ENCODE results near the gene MSMP.

The MSMP gene

GRCh38 chr9:35743880-35744518 lies 10.1 kb downstream of the MSMP start:
- no peak for DNase-seq (ENCODE audit: low spot score)

- no peak for DNase-seq (ENCODE audit: low spot score)
Observed at GRCh38 chr9:35743452-35743851, 10.6 kb downstream of the MSMP start.

- DNase-seq (ENCODE audit: low spot score) = no peak
Observed at GRCh38 chr9:35741740-35742139, 12.3 kb downstream of the MSMP start.

GRCh38 chr9:35740243-35740642 lies 13.8 kb downstream of the MSMP start:
- no peak for DNase-seq (ENCODE audit: low spot score)

- no peak for DNase-seq (ENCODE audit: low spot score)
Observed at GRCh38 chr9:35738924-35739323, 15.2 kb downstream of the MSMP start.

GRCh38 chr9:35738186-35738585 lies 15.9 kb downstream of the MSMP start:
- no peak for DNase-seq (ENCODE audit: low spot score)

GRCh38 chr9:35737143-35737542 lies 16.9 kb downstream of the MSMP start:
- DNase-seq (ENCODE audit: low spot score) = no peak

GRCh38 chr9:35736201-35736633 lies 17.9 kb downstream of the MSMP start:
- DNase-seq (ENCODE audit: low spot score) = peak; percentile 72

GRCh38 chr9:35734096-35734495 lies 20.0 kb downstream of the MSMP start:
- no peak for DNase-seq (ENCODE audit: low spot score)

- peak; percentile 40 for DNase-seq (ENCODE audit: low spot score)
Observed at GRCh38 chr9:35732800-35733541, 21.1 kb downstream of the MSMP start.

GRCh38 chr9:35732185-35732799 lies 21.8 kb downstream of the MSMP start, which contains the start of the genes CREB3 and TLN1:
Gene CREB3 (plus strand): TSS chr9:35732666. CDS start chr9:35732773, 107 bp downstream.
Gene TLN1 (minus strand): TSS chr9:35732195. CDS start chr9:35725694, 6,501 bp downstream.
- DNase-seq (ENCODE audit: low spot score) = peak; percentile 99

- DNase-seq (ENCODE audit: low spot score) = no peak
Observed at GRCh38 chr9:35731415-35732184, 22.5 kb downstream of the MSMP start.

GRCh38 chr9:35730486-35730854 lies 23.6 kb downstream of the MSMP start:
- no peak for DNase-seq (ENCODE audit: low spot score)

- DNase-seq (ENCODE audit: low spot score) = peak; percentile 82
Observed at GRCh38 chr9:35729700-35730485, 24.2 kb downstream of the MSMP start.

GRCh38 chr9:35729101-35729500 lies 25.0 kb downstream of the MSMP start:
- no peak for DNase-seq (ENCODE audit: low spot score)

- peak; percentile 60 for DNase-seq (ENCODE audit: low spot score)
Observed at GRCh38 chr9:35728041-35728971, 25.8 kb downstream of the MSMP start.

GRCh38 chr9:35727676-35728040 lies 26.4 kb downstream of the MSMP start:
- no peak for DNase-seq (ENCODE audit: low spot score)

GRCh38 chr9:35726931-35727330 lies 27.1 kb downstream of the MSMP start:
- peak; percentile 69 for DNase-seq (ENCODE audit: low spot score)

- no peak for DNase-seq (ENCODE audit: low spot score)
Observed at GRCh38 chr9:35725362-35725761, 28.7 kb downstream of the MSMP start.

GRCh38 chr9:35723908-35724307 lies 30.2 kb downstream of the MSMP start:
- DNase-seq (ENCODE audit: low spot score) = no peak
